ENCODE measurements around the gene NTHL1. TPM values are rescaled to one million over a fixed set of nuclear protein-coding genes. Genes with fewer than 3 reads are reported as not detected.

NTHL1 gene
- total RNA-seq, 1 experiment from 2014 or later, result 32.8 TPM

DNA sequence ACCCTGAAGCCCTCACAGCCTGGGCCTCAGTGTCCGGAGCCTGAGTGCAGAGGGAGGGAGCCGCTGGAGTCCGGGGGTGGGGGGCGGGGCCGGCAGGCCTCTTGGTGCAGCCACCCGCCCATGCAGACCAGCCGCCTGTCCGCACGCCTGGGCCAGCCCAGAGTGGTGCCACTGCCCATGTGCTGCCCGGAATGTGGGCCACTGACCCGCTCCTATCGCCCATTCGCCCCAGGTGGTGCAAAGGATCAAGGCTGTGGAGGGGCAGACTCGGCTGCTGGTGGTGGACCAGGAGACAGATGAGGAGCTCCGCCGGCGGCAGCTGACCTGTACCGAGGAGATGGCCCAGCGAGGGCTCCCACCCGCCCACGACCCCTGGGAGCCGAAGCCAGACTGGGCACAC, 18.3 kb downstream of the NTHL1 start:
- no TSS peak for BruUV-seq (replicated peaks)
- no peak for DNase-seq
- Mint-ChIP-seq H3K27me3 (ENCODE audit: unreplicated experiment) (peaks cover 6% of the 10 kb centered on the region), H3K36me3 (ENCODE audit: insufficient read depth, unreplicated experiment) (peaks cover 18% of the 10 kb centered on the region), H3K9me3 (ENCODE audit: low read depth, unreplicated experiment) (no peaks in the 10 kb centered on the region), H3K27ac (ENCODE audit: unreplicated experiment) (no peak overlapping the region), H3K4me3 (ENCODE audit: low read depth, unreplicated experiment) (no peak overlapping the region), H3K4me1 (ENCODE audit: low read depth, unreplicated experiment) (peaks cover 13% of the 10 kb centered on the region)
- CTCF ChIA-PET, result interaction anchor here (0.7 to 0.8 kb wide), 2 partner anchors 11 to 19 kb away, joined by 3 read pairs; partner anchors contain the start of genes NTHL1 and TSC2
- TF ChIP-seq, protein P1, sequence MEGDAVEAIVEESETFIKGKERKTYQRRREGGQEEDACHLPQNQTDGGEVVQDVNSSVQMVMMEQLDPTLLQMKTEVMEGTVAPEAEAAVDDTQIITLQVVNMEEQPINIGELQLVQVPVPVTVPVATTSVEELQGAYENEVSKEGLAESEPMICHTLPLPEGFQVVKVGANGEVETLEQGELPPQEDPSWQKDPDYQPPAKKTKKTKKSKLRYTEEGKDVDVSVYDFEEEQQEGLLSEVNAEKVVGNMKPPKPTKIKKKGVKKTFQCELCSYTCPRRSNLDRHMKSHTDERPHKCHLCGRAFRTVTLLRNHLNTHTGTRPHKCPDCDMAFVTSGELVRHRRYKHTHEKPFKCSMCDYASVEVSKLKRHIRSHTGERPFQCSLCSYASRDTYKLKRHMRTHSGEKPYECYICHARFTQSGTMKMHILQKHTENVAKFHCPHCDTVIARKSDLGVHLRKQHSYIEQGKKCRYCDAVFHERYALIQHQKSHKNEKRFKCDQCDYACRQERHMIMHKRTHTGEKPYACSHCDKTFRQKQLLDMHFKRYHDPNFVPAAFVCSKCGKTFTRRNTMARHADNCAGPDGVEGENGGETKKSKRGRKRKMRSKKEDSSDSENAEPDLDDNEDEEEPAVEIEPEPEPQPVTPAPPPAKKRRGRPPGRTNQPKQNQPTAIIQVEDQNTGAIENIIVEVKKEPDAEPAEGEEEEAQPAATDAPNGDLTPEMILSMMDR (IDR thresholded peaks at IDR 0.05; ENCODE audit: unreplicated experiment), result no peak
- intact Hi-C loops (cut with micrococcal nuclease; ENCODE audit: unreplicated experiment), result no loop called here

DNA sequence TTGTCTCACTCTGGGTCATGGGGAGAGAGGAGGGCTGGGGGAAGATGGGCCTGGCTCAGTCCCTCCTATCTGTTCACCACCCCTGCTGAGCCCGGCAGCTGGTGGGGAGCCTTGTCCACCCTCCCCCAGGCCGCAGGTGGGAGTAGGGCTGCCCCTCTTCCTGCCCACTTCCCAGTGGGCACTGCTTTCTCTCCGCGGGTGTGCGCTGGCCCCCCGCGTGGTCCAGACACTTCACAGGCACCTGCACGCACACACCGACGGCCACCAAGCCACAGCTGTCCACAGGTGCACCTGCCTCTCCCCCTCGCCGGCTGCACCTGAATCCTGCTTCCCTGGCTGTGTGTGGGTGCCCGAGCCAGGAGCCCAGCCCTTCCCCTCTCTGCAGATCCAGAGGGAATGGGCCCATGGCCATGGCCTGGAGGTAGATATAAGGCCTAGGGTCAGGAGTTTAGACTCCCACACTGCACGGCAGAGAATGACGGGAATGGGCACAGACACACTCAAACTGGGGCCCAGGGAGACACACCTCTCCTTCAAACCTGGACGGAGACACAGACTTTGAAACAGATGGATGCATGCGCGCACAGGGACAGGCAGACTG, 18.9 kb downstream of the NTHL1 start:
- Mint-ChIP-seq H3K4me3 (ENCODE audit: low read depth, unreplicated experiment) (no peak overlapping the region), H3K9me3 (ENCODE audit: low read depth, unreplicated experiment) (no peaks in the 10 kb centered on the region), H3K27ac (ENCODE audit: unreplicated experiment) (no peak overlapping the region), H3K27me3 (ENCODE audit: unreplicated experiment) (peaks cover 8% of the 10 kb centered on the region), H3K4me1 (ENCODE audit: low read depth, unreplicated experiment) (peaks cover 17% of the 10 kb centered on the region), H3K36me3 (ENCODE audit: insufficient read depth, unreplicated experiment) (peaks cover 22% of the 10 kb centered on the region)
- no peak for DNase-seq
- intact Hi-C loops (cut with micrococcal nuclease; ENCODE audit: unreplicated experiment), result no loop called here
- CTCF ChIA-PET, result interaction anchor here (2.0 kb wide), 1 partner anchor 12 kb away, joined by 7 read pairs; no protein-coding TSS in a partner anchor
- TF ChIP-seq, protein P1 (IDR thresholded peaks at IDR 0.05; ENCODE audit: unreplicated experiment), result no peak
- no TSS peak for BruUV-seq (replicated peaks)

DNA sequence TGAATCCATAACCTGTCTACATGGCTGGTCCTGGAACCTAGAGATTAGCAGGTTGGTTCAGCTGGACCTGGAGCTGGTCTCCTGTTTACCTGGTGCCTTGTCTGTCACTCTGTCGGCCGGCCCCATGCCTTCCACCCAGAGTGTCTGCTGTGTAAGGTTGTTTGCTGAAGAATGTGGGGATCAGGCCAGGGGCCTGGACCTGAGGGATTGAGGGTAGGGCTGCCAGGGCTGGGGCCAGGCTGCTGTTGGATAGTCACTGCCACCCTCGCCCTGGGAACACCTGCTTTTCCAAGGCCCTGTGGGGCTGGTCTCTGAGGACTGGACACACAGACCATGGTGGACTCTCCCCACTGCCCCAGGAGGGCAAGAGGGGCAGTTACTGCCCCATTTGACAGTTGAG, 19.5 kb downstream of the NTHL1 start:
- Mint-ChIP-seq H3K4me1 (ENCODE audit: low read depth, unreplicated experiment) (peaks cover 23% of the 10 kb centered on the region), H3K9me3 (ENCODE audit: low read depth, unreplicated experiment) (no peaks in the 10 kb centered on the region), H3K27me3 (ENCODE audit: unreplicated experiment) (peaks cover 8% of the 10 kb centered on the region), H3K36me3 (ENCODE audit: insufficient read depth, unreplicated experiment) (peaks cover 27% of the 10 kb centered on the region), H3K4me3 (ENCODE audit: low read depth, unreplicated experiment) (peak overlapping the region; percentile 74), H3K27ac (ENCODE audit: unreplicated experiment) (no peak overlapping the region)
- TF ChIP-seq, protein P1 (IDR thresholded peaks at IDR 0.05; ENCODE audit: unreplicated experiment), result no peak
- intact Hi-C loops (cut with micrococcal nuclease; ENCODE audit: unreplicated experiment), result no loop called here
- BruUV-seq (replicated peaks), result no TSS peak
- DNase-seq, result no peak
- CTCF ChIA-PET, result interaction anchor here (1.5 to 2.0 kb wide), 2 partner anchors 13 to 19 kb away, joined by 4 to 7 read pairs; no protein-coding TSS in a partner anchor

DNA sequence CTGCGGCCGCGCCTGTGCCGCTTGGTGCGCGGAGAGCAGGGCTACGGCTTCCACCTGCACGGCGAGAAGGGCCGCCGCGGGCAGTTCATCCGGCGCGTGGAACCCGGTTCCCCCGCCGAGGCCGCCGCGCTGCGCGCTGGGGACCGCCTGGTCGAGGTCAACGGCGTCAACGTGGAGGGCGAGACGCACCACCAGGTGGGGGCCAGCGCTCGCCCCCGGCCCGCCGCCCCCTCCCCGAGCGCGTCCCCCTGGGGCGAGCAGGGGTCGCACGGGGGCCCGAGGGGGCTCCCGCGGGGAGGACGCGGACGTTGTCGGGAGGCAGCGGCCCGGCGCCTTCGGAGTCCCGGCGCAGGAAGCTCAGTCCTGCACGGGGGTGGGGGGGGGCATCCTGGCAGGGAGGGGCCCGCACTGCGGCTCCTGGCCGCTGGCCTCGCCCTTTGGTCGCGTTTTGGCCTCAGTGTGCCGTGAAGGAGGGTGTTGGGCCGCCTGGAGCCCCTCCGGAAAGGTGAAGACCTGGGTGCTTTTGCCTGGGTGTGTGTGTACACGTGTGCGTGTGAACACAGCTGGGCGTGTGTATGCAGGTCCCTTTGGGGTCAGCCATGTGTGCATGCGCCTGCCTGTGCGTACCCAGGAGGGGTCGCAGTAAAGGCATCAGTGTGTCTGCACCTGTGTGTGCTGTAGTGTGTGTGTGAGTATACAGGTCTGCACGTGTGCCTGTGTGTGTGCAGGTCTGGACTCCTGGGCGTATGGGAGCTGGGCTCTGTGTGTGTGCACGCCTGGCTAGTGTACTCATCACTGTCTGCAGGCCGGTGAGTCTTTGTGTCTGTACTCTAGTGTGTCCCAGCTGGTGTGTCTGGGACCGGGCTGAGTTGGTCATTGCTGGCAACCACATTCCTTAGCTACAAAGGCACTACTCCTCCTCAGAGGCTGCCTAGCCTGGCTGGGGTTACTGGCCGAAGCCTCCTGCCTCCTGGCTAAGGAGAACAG, 20.3 kb downstream of the NTHL1 start:
- intact Hi-C loops (cut with micrococcal nuclease; ENCODE audit: unreplicated experiment), result no loop called here
- Mint-ChIP-seq H3K4me1 (ENCODE audit: low read depth, unreplicated experiment) (peaks cover 32% of the 10 kb centered on the region), H3K27me3 (ENCODE audit: unreplicated experiment) (peaks cover 16% of the 10 kb centered on the region), H3K9me3 (ENCODE audit: low read depth, unreplicated experiment) (no peaks in the 10 kb centered on the region), H3K4me3 (ENCODE audit: low read depth, unreplicated experiment) (peak overlapping the region; percentile 74), H3K27ac (ENCODE audit: unreplicated experiment) (no peak overlapping the region), H3K36me3 (ENCODE audit: insufficient read depth, unreplicated experiment) (peaks cover 35% of the 10 kb centered on the region)
- BruUV-seq (replicated peaks), result no TSS peak
- TF ChIP-seq, protein P1 (IDR thresholded peaks at IDR 0.05; ENCODE audit: unreplicated experiment), result no peak
- CTCF ChIA-PET, result interaction anchor here (1.5 to 2.0 kb wide), 2 partner anchors 14 to 20 kb away, joined by 4 to 7 read pairs; no protein-coding TSS in a partner anchor
- DNase-seq, result no peak
